Measurements from ENCODE around the gene GARIN6.

GARIN6 gene

GRCh38 chr12:99670635-99671034 lies 23.1 kb downstream of the GARIN6 start:
- Histone ChIP-seq H3K79me2 (no peaks in the 10 kb centered on the region), H3K36me3 (ENCODE audit: control insufficient read depth, insufficient read depth, low read length) (no peaks in the 10 kb centered on the region), H3K4me1 (no peaks in the 10 kb centered on the region), H3K4me3 (ENCODE audit: low read depth, low read length) (no peak overlapping the region), H3K9ac (no peak overlapping the region), H3K27me3 (ENCODE audit: control insufficient read depth, insufficient read depth, low read length) (no peaks in the 10 kb centered on the region), H3K9me3 (ENCODE audit: control insufficient read depth, low read length) (no peaks in the 10 kb centered on the region), H3K27ac (no peak overlapping the region), H2AFZ (no peak overlapping the region), H3K4me2 (ENCODE audit: low read length) (no peak overlapping the region)
- TF ChIP-seq CTCF (IDR thresholded peaks at IDR 0.05): no peak

GRCh38 chr12:99680276-99680675 lies 32.7 kb downstream of the GARIN6 start:
- Histone ChIP-seq H3K9me3 (ENCODE audit: control insufficient read depth, low read length) (no peaks in the 10 kb centered on the region), H3K4me2 (ENCODE audit: low read length) (no peak overlapping the region), H3K4me1 (no peaks in the 10 kb centered on the region), H3K36me3 (ENCODE audit: control insufficient read depth, insufficient read depth, low read length) (no peaks in the 10 kb centered on the region), H3K79me2 (no peaks in the 10 kb centered on the region), H3K9ac (no peak overlapping the region), H2AFZ (no peak overlapping the region), H3K27ac (no peak overlapping the region), H3K4me3 (ENCODE audit: low read depth, low read length) (no peak overlapping the region), H3K27me3 (ENCODE audit: control insufficient read depth, insufficient read depth, low read length) (no peaks in the 10 kb centered on the region)
- TF ChIP-seq CTCF (IDR thresholded peaks at IDR 0.05): no peak

- H3K4me1 ChIP-seq: no peaks in the 10 kb centered on the region
- no peak overlapping the region for H3K4me2 ChIP-seq (ENCODE audit: low read length)
- H3K36me3 ChIP-seq (ENCODE audit: control insufficient read depth, insufficient read depth, low read length): no peaks in the 10 kb centered on the region
- TF ChIP-seq CTCF (IDR thresholded peaks at IDR 0.05): no peak
- H2AFZ ChIP-seq: no peak overlapping the region
- no peaks in the 10 kb centered on the region for H3K79me2 ChIP-seq
- H3K27me3 ChIP-seq (ENCODE audit: control insufficient read depth, insufficient read depth, low read length): no peaks in the 10 kb centered on the region
- no peaks in the 10 kb centered on the region for H3K9me3 ChIP-seq (ENCODE audit: control insufficient read depth, low read length)
- H3K27ac ChIP-seq: no peak overlapping the region
- no peak overlapping the region for H3K4me3 ChIP-seq (ENCODE audit: low read depth, low read length)
- no peak overlapping the region for H3K9ac ChIP-seq
Measured at GRCh38 chr12:99686142-99686541, 38.6 kb downstream of the GARIN6 start.

GRCh38 chr12:99695050-99695449 lies 47.5 kb downstream of the GARIN6 start:
- no peak overlapping the region for H3K9ac ChIP-seq
- TF ChIP-seq CTCF (IDR thresholded peaks at IDR 0.05): no peak
- H3K4me1 ChIP-seq: no peaks in the 10 kb centered on the region
- H3K4me2 ChIP-seq (ENCODE audit: low read length): no peak overlapping the region
- no peak overlapping the region for H3K27ac ChIP-seq
- H3K27me3 ChIP-seq (ENCODE audit: control insufficient read depth, insufficient read depth, low read length): no peaks in the 10 kb centered on the region
- no peaks in the 10 kb centered on the region for H3K79me2 ChIP-seq
- H3K4me3 ChIP-seq (ENCODE audit: low read depth, low read length): no peak overlapping the region
- no peak overlapping the region for H2AFZ ChIP-seq
- no peaks in the 10 kb centered on the region for H3K9me3 ChIP-seq (ENCODE audit: control insufficient read depth, low read length)
- no peaks in the 10 kb centered on the region for H3K36me3 ChIP-seq (ENCODE audit: control insufficient read depth, insufficient read depth, low read length)
